ENCODE results near the gene GXYLT1.
"Not testable (repeated sequence)": the region's sequence is repeated elsewhere in the genome, so short reads cannot be mapped to it uniquely, and the experiment has no call there.

Gene GXYLT1, protein sequence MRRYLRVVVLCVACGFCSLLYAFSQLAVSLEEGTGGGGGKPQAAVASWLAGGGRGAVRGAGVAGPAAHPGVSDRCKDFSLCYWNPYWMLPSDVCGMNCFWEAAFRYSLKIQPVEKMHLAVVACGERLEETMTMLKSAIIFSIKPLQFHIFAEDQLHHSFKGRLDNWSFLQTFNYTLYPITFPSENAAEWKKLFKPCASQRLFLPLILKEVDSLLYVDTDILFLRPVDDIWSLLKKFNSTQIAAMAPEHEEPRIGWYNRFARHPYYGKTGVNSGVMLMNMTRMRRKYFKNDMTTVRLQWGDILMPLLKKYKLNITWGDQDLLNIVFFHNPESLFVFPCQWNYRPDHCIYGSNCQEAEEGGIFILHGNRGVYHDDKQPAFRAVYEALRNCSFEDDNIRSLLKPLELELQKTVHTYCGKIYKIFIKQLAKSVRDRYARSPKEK

DNA sequence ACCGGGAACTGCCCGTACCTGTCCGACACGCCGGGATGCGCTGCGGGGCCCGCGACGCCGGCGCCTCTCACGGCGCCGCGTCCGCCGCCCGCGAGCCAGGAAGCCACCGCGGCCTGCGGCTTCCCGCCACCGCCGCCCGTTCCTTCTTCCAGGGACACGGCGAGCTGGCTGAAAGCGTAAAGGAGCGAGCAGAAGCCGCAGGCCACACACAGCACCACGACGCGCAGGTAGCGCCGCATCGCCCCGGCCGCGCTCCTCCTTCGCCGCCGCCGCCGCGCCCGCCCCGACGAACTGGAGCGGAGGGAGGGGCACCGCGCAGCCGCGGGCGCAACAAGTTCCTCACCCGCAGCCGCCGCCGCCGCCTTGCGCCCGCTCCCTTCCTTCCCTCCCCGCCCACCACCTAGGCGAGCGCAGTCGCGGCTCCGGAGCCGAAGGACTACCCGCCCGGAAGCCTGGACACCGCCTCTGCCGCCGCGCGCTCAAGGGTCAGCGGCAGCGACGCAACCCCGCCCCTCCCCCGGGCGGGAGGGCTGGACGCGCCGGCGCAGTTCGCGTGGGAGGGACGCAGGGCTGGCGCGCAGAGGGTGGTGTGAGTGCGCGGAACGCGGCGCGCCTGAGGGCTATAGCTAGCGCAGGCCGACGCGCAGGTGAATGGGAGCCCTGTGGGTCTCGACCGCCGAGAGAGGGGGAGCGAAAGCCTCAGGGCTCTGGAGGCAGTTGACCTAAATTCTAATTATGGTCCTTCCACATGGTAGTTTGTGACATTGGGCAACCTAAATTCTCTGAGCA, at the start of gene GXYLT1:
GXYLT1 (minus strand) TSS at position 467 of the 789 bp plus-strand sequence; CDS start at position 239, 228 bp downstream.
- peak; percentile 84 for DNase-seq (ENCODE audit: low read depth)

DNA sequence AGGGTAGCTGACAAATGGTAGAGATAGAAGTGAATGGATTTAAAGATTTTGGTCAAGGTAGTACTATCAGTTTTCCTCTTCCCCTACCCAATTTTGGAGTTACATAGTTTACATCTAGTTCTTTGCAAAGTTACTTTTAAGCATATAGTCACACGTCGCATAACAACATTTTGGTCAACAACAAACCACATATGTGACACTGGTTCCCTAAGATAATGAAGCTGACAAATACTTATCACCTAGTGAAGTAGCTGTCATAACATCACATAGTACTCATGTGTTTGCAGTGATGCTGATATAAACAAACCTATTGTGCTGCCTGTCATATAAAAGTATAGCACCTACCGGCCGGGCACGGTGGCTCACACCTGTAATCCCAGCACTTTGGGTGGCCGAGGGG, 48.0 kb upstream of the GXYLT1 start:
- DNase-seq (ENCODE audit: low read depth) = no peak

DNA sequence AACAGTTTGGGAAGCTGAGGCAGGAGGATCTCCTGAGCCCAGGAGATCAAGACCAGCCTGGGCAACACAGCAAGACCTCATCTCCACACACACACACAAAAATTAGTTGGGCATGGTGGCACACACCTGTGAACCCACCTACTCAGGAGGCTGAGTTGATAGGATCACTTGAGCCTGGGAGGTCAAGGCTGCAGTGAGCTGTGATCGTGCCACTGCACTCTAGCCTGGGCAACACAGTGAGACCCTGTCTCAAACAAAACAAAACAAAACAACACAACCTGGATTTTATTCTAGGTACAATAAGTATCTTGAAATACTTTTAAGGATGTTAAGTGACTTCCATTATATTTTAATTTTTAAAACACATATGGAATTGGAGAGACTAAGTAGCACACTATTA, 47.6 kb upstream of the GXYLT1 start:
- no peak for DNase-seq (ENCODE audit: low read depth)

DNA sequence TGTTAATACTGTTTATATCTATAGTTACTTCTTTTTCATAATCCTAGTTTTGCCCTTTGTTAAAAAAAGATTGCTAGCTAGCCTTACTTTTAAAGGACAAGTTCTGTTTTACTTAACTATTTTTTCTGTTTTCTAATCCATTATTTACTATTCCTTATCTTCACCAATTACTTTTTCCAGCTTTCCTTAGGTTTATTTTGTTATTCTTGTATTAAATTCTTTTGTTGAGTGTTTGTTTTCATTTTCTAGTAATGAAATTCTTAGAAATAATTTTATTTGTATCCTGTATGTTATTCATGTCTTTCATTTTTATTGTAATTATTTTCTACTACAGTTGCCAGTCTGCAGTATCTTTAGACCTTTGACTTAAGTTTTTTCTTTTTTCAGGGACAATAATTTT, 45.7 kb upstream of the GXYLT1 start:
- no peak for DNase-seq (ENCODE audit: low read depth)

DNA sequence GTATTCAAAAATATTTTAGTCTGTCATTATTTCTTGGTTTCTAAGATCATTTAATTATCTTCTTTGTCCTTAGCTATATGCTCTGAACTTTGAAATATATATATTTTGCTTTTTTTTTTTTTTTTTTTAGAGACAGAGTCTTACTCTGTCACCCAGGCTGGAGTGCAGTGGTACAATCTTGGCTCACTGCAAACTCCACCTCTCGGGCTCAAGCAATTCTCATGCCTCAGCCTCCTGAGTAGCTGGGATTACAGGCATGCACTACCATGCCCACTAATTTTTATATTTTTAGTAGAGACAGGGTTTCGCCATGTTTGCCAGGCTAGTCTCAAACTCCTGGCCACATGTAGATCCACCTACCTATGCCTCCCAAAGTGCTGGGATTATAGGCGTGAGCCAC, 43.6 kb upstream of the GXYLT1 start:
- not testable (repeated sequence) for DNase-seq (ENCODE audit: low read depth)

DNA sequence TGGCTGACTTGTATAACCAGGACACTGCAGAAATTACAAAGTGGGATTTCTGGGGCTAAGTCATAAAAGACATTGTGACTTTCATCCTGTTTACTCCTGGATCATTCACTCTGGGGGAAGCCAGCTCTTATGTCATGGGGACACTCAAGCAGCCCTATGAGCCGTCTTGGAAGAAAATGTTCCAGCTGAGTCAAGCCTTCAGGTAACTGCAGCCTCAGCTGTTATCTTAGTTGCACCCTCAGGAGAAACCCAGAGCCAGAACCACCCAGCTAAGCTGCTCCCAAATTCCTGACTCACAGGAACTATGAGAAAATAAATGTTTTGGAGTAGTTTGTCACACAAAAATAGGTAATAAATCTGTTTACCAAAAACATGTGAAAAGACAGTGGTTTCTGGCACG, 43.1 kb upstream of the GXYLT1 start:
- no peak for DNase-seq (ENCODE audit: low read depth)

DNA sequence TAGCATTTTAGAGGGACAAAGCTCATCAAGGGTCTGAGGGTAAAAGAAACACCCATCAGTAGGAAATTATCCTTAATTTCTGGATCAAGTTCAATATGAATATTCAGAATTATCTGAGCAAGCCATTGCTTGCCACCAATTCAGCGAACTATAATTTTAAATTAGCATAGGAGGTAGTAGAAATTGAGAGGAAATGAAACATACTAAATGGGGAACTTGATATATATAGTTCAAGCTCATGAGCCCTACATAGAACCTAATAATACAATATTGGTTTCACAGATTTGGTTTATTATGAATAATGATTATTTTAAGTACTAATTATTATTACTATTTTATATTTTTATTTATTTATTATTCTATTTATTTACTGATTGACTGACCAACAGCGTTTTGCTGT, 42.1 kb upstream of the GXYLT1 start:
- no peak for DNase-seq (ENCODE audit: low read depth)

DNA sequence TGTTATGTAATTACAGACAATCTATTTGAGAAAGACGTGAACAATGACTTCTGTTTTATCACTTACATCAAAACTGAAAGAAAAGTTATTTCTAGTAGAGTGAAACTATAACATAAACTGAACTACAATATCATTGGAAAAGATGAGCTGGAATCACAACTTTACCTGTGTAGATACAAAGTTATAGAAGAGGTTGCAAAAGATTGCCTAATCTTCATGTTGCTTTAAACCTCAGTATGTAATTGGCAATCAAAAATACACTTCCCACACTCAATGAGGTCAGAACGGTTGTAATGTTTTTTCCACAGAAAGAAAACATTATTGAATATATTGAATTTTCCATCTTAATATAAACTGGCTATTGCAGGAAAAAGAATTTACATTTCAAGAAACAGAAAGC, 37.7 kb upstream of the GXYLT1 start:
- no peak for DNase-seq (ENCODE audit: low read depth)

DNA sequence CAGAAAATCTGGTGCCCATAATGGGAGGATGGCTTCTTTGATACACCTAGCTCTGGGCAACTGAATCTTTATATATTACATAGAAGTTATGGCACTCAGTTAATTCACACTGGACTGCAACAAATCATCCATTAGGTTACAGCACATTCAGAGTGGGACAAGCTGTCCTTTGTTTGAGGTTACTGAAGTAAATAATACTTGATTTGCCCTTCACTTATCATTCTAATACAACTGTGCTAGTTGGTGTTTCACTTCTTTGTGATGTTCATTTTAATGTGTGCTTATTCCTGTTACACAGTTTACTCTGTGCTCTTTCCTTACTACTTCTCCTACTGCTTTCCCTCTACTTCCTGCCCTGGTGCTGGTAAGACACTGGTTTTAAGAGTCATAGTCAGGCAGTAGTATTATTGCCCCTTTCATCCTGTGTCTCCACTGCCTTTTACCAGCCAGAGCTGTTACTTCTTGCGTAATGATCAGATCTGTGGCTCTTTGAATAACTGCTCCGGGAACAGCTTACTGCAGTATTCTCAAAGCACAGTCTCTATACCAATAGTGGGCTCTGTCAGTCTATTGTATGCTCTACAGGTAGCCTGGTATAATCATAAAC, 36.4 kb upstream of the GXYLT1 start:
- no peak for DNase-seq (ENCODE audit: low read depth)

DNA sequence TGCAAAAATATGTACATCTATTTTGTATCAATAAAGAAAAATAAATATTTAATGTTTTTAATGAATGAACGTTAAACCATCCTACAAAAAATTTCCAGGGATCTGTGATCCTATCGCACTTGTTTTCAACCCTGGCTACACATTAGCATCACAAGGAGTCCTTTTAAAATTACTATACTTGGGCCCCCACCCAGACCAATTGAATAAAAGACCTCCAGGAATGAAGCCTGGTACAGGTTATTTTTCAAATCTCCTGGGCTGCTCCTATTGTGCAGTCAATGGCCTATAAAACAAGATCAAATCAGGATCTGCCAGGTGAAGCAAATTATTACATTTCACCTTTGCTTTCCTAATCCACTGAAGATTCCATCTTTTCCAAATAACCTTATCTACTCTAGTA, 33.4 kb upstream of the GXYLT1 start:
- no peak for DNase-seq (ENCODE audit: low read depth)

DNA sequence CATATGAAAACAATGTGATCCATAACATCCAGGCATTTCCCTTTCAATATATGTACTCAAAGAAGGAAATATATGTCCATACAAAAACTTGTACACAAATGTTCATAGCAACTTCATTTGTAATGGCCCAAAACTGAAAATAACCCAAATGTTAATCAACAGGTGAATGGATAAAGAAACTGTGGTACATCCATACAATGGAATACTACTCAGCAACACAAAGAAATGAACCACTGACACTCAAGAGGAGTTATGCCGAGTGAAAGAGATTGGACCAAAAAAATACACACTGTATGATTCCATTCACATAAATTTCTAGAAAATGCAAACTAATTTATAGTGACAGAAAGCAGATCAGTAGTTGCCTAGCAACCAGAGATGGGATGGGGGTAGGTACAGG, 30.3 kb upstream of the GXYLT1 start:
- DNase-seq (ENCODE audit: low read depth) = no peak

DNA sequence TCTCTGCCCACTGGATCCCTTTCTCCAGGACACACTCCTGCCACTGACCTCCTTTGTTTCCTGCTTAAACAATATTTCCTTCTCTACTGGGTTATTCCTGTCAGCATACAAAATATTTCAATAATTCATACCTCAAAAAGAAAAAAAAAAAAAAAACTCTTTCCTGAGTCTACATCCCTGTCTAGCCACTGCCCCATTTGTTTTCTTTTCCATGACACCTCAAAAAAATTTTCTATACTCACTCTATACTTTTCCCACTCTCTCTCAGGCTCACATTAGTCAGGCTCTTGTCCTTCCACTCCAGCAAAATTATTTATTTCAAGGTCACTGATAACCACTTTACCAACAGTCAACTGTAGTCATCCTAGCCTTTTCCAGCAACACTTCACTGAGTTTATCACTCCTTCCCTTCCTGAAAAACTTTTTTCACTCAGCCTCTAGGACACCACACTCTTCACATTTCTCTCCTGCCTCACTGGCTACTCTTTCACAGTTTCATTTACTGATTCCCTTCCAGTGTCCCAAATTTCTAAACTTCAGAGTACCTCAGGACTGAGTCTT, 29.4 kb upstream of the GXYLT1 start:
- no peak for DNase-seq (ENCODE audit: low read depth)

DNA sequence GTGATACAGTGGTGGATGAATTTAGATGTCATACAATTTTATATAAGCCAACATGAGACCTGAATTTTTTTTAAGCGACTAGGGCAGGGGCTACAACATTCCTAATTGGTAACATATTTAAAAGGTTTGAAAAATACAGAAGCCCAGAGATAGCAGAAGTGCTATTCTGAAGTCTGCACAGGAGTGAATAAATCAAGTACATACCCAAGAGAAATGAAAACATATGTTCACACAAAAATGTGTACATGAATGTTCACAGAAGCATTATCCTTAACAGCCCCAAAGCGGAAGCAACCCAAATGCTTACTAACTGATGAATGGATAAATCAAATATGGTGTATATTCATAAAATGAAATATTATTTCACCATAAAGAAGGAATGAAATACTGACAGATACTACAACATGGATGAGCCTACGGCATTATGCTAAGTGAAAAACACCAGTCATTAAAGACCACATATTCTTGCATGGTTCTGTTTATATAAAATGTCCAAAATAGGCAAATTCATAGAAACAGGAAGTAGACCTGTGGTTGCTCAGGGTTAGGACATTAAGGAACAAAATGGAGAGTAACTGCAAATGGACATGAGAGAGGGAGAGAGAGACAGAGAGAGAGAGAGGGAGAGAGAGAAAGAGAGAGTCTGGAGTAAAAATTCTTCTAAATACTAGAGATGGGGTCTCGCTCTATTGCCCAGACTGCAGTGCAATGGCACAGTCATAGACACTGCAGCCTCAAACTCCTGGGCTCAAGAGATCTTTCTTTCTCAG, 28.0 kb upstream of the GXYLT1 start:
- DNase-seq (ENCODE audit: low read depth) = no peak

DNA sequence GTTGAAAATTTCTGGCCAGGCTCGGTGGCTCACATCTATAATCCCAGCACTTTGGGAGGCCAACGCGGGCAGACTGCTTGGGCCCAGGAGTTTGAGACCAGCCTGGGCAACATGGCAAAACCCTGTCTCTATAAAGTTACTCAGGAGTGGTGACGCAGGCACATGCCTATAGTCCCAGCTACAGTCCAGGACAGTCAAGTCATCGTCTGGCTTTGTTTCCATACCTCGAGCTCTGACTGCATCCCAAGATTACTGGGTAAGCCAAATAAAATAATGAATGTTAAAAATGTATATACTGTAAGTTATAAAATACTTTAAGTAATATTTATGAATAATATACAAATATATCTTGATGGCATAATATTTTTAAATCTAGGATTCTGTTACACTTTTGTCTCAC, 23.0 kb upstream of the GXYLT1 start:
- DNase-seq (ENCODE audit: low read depth) = no peak

DNA sequence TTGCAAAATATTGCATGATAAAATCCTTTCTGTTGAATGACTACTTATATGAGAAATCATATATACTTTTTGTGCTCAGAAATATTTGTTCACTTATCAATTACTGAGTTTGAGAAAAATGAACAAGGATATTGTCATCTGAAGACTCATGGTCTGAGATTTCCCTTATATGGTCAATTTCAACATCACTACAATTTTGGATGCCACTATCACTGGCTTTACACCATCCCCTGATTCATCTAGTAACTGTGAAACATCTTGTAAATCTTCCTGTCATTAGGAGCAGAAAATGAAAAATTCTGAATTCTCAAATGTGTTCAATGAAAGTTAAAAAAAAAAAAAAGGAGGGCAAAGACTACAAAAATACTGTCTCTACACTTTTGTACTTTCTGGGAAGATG, 21.8 kb upstream of the GXYLT1 start:
- DNase-seq (ENCODE audit: low read depth) = no peak

DNA sequence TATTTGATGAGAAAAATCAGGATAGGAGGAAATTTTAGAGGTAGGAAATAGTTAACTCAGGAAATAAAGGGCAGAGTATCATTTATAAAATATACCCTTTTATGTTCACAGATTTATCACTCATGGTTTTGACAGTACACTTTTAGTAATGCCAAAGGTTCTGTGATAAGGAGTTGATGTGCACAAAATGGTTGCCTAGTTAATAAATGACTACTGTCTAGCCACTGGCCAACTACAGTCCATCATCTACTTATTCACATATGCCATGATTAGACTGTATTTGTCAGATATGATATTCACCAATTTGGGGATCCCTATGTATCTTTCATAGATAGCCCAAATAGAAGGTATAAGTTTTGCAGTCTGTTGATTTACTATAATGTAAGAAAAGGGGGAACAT, 19.2 kb upstream of the GXYLT1 start:
- DNase-seq (ENCODE audit: low read depth) = no peak

DNA sequence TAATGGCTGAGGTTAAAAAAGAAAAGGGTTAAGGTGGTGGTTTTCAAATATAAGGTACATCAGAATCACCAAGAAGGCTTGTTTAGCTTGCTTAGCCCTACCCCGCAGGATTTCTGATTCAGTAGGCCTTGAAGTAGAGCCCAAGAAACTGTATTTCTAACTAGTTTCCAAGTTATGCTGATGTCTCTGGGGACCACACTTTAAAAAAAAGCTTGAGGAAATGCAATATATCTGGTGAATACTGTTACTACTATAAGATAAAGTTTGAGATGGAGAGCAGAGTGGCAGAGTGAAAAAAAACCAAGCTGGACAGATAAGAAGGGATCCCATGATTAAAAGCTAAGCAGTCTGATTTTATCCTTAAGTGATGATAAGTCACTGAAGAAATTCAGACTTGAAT, 18.3 kb upstream of the GXYLT1 start:
- no peak for DNase-seq (ENCODE audit: low read depth)

DNA sequence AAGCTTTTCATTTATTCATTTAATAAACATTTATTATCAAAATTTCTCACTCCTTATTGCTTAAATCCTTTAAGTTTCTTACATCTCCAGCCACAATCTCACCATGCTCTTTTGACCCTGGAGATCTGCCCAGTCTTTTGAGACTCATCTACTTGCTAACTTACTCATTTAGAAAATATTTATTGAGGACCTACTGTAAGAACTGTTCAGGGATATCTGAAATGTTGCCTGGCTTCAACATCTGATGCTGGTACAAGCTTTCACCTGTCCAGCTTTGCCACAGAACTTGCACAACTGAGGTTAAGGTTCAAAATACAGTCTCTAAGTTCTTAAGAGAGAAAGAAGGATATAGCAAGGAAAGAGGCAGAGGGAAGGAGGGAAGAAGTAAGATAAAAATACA, 17.5 kb upstream of the GXYLT1 start:
- DNase-seq (ENCODE audit: low read depth) = no peak

DNA sequence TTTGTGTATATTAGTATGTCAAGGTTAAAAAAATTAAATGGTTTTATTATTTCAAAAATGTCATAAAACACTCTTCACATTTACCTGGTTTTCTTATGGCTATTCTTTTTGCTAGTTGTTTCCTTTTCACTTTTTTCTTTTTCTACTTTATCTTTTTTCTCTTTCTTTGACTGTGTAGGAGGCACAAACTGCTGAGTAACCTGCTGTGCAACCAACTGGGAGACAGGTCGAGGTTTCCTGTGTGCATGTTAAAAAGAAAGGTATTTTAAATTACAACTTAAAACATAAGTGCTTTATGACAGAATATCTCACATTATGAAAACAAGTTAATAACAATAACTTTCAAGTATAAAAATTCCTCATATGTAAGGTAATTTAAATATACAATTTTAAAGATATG, 16.9 kb upstream of the GXYLT1 start:
- DNase-seq (ENCODE audit: low read depth) = no peak

DNA sequence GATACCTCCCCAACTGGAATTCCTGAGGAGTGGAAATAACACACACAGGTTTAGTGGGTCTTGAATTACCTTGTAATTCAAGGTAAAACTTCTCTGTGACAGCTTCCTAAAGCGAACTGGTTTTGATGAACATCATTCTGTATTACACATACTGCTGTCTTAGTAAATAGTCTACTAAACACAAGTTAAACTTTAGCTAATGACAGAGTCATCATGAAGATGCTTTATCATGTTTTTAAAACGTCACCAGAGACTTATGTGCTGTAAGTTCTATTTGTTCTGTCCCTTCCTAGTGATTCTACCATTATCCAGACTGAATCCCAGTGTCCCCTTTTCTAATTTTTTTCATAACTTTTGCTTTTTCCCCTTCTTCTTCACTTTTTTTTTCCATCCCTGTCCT, 11.6 kb upstream of the GXYLT1 start:
- no peak for DNase-seq (ENCODE audit: low read depth)

DNA sequence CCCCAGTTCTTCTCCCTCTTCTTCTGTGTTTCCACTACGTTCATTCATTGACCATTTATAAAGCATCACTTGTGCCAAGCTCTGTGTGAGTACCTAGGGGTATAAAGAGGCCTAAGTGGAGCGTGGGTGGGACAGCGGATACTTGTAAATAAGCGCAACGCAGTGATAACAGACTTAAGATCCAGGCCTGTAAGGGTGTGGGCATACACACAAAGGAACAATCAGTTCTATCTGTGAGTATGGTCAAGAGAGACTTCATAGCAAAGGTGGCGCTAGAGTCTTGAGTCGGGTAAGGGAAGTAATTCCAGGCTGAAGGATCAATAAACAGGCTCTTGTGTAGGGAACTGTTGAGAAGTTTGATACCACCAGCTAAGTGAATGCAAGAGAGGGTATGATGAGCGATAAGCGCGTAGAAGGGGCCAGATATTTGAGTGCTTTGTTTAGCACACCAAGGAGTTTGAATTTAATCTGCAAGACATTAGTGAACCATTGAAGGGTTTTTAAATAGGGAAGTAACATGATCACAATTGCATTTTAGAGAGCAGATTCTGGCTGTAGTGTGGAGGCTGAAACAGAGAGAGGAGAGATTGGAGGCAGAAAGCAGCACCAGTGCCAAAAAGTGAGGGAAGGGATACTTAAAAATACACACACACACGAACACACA, 1.0 kb upstream of the GXYLT1 start:
- no peak for DNase-seq (ENCODE audit: low read depth)

DNA sequence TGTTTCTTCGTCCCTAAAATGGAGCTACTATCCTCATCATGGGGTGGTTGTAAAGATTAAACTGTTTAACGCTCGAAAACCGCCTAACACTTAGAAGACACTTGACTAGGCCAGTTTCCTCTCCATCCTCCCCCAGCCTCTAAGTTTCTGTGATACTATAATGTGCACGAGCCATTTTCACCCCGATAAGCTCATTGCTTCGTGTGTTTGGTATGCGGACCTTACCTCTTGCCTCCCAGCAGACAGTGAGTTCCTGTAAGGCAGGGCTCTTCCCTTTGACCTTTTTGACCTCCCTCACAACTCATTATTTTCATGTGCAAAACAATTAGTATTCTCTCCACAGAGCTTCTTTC, 499 bp upstream of the GXYLT1 start:
- no peak for DNase-seq (ENCODE audit: low read depth)

All from CMK (cell line).